H9 (cell line): ENCODE data around the gene RMND5B. TPM values are rescaled to one million over a fixed set of nuclear protein-coding genes. Genes with fewer than 3 reads are reported as not detected.

Experiments used
- DNase-seq: peaks from one replicate; pipeline ENCODE4 v3.0.0-alpha.2; 2017
- H2AFZ ChIP-seq: one replicate; pipeline ENCODE4 v1.6.1; 2013; ENCODE audit warnings: mild to moderate bottlenecking, low read length, control low read depth, moderate library complexity
- H2AK5ac ChIP-seq: 2 replicates; pipeline ENCODE4 v1.6.1; 2013; ENCODE audit warnings: low read length, control low read depth, mixed read lengths; ENCODE audit not compliant: insufficient read length
- H2BK120ac ChIP-seq: one replicate; pipeline ENCODE4 v1.6.1; 2013; ENCODE audit warnings: low read depth, mild to moderate bottlenecking, low read length, control low read depth, inconsistent platforms; ENCODE audit not compliant: poor library complexity, severe bottlenecking
- H2BK12ac ChIP-seq: 2 replicates; pipeline ENCODE4 v1.6.1; 2013; ENCODE audit warnings: low read length, control low read depth, mixed read lengths, low read depth; ENCODE audit not compliant: insufficient read length
- H2BK15ac ChIP-seq: 2 replicates; pipeline ENCODE4 v1.6.1; 2013; ENCODE audit warnings: low read depth, low read length, control low read depth
- H2BK20ac ChIP-seq: one replicate; pipeline ENCODE4 v1.6.1; 2013; ENCODE audit warnings: low read depth, mild to moderate bottlenecking, low read length, control low read depth, inconsistent platforms; ENCODE audit not compliant: poor library complexity, severe bottlenecking
- H2BK5ac ChIP-seq: 2 replicates; pipeline ENCODE4 v1.6.1; 2013; ENCODE audit warnings: low read length, control low read depth, mixed read lengths; ENCODE audit not compliant: insufficient read length
- H3K14ac ChIP-seq: 2 replicates; pipeline ENCODE4 v1.6.1; 2013; ENCODE audit warnings: low read length, control low read depth; ENCODE audit not compliant: insufficient read depth
- H3K18ac ChIP-seq: 2 replicates; pipeline ENCODE4 v1.6.1; 2013; ENCODE audit warnings: low read depth, mild to moderate bottlenecking, mixed read lengths, low read length, control low read depth; ENCODE audit not compliant: insufficient read length
- H3K23ac ChIP-seq: 2 replicates; pipeline ENCODE4 v1.6.1; 2013; ENCODE audit warnings: low read length, control low read depth, mixed read lengths, low read depth; ENCODE audit not compliant: insufficient read length
- H3K23me2 ChIP-seq: 2 replicates; pipeline ENCODE4 v1.6.1; 2013; ENCODE audit warnings: low read depth, mild to moderate bottlenecking, mixed read lengths, low read length, control low read depth; ENCODE audit not compliant: insufficient read length, poor library complexity, severe bottlenecking
- H3K27ac ChIP-seq: 2 replicates; pipeline ENCODE4 v1.5.1; 2013; ENCODE audit warnings: low read length, control low read depth, mixed read lengths, low read depth; ENCODE audit not compliant: insufficient read length
- H3K27me3 ChIP-seq: 2 replicates; pipeline ENCODE4 v1.6.1; 2013; ENCODE audit warnings: low read length, control low read depth, inconsistent platforms; ENCODE audit not compliant: insufficient read depth
- H3K4ac ChIP-seq: 2 replicates; pipeline ENCODE4 v1.6.1; 2013; ENCODE audit warnings: low read depth, mild to moderate bottlenecking, control low read depth, inconsistent platforms, low read length, moderate library complexity
- H3K4me1 ChIP-seq: 2 replicates; pipeline ENCODE4 v1.6.1; 2013; ENCODE audit warnings: low read length, control low read depth, inconsistent platforms; ENCODE audit not compliant: insufficient read depth
- H3K4me2 ChIP-seq: 2 replicates; pipeline ENCODE4 v1.6.1; 2013; ENCODE audit warnings: low read length, control low read depth, mixed read lengths; ENCODE audit not compliant: insufficient read length, insufficient read depth
- H3K56ac ChIP-seq: 2 replicates; pipeline ENCODE4 v1.6.1; 2013; ENCODE audit warnings: low read depth, mild to moderate bottlenecking, mixed read lengths, low read length, control low read depth; ENCODE audit not compliant: insufficient read length
- H3K79me1 ChIP-seq: 2 replicates; pipeline ENCODE4 v1.6.1; 2013; ENCODE audit warnings: low read depth, mild to moderate bottlenecking, moderate library complexity, low read length, control low read depth, inconsistent platforms; ENCODE audit not compliant: insufficient read depth, poor library complexity, severe bottlenecking
- H3K79me2 ChIP-seq: 2 replicates; pipeline ENCODE4 v1.6.1; 2013; ENCODE audit warnings: low read length, control low read depth, inconsistent platforms; ENCODE audit not compliant: insufficient read depth
- H3K9ac ChIP-seq: 2 replicates; pipeline ENCODE4 v1.6.1; 2013; ENCODE audit warnings: low read length, control low read depth, mixed read lengths; ENCODE audit not compliant: insufficient read length; ENCODE audit errors: extremely low read depth
- H3K9me3 ChIP-seq: one replicate; pipeline ENCODE4 v1.6.1; 2013; ENCODE audit warnings: low read depth, low read length, inconsistent platforms; ENCODE audit not compliant: control insufficient read depth
- H3T11ph ChIP-seq: one replicate; pipeline ENCODE4 v1.6.1; 2013; ENCODE audit warnings: mild to moderate bottlenecking, low read length, control low read depth, inconsistent platforms
- H4K20me1 ChIP-seq: one replicate; pipeline ENCODE4 v1.6.1; 2013; ENCODE audit not compliant: control insufficient read depth, insufficient read length, insufficient read depth
- H4K5ac ChIP-seq: 2 replicates; pipeline ENCODE4 v1.6.1; 2013; ENCODE audit warnings: low read depth, mild to moderate bottlenecking, mixed read lengths, low read length, control low read depth; ENCODE audit not compliant: insufficient read length
- H4K8ac ChIP-seq: replicated peaks from 2 replicates; pipeline ENCODE4 v1.6.1; 2013; ENCODE audit warnings: low read length, control low read depth, mixed read lengths, low read depth; ENCODE audit not compliant: insufficient read length
- H4K91ac ChIP-seq: 2 replicates; pipeline ENCODE4 v1.6.1; 2013; ENCODE audit warnings: low read depth, mild to moderate bottlenecking, moderate library complexity, mixed read lengths, low read length, control low read depth; ENCODE audit not compliant: insufficient read length
- H3K27ac Mint-ChIP-seq, 3 experiments: 2 replicates in 2 of 3; 3 replicates in 1 of 3; pipeline ENCODE4 v1.8.0; 2020 to 2021; ENCODE audit warnings: mixed read lengths in 3 of 3, mild to moderate bottlenecking in 1 of 3, moderate library complexity in 1 of 3
- H3K27me3 Mint-ChIP-seq: 2 replicates; pipeline ENCODE4 v1.8.0; 2021; ENCODE audit warnings: low read depth, mild to moderate bottlenecking, moderate library complexity, mixed read lengths
- H3K36me3 Mint-ChIP-seq, 3 experiments: 2 replicates in 2 of 3; 3 replicates in 1 of 3; pipeline ENCODE4 v1.8.0; 2020 to 2021; ENCODE audit warnings: low read depth in 3 of 3, mixed read lengths in 3 of 3; ENCODE audit not compliant: insufficient read depth in 1 of 3
- H3K4me1 Mint-ChIP-seq, 2 experiments: 2 replicates each; pipeline ENCODE4 v1.8.0; 2020; ENCODE audit warnings: mixed read lengths in 2 of 2
- H3K4me3 Mint-ChIP-seq, 2 experiments: 2 replicates in 1 of 2; 3 replicates in 1 of 2; pipeline ENCODE4 v1.8.0; 2020 to 2021; ENCODE audit warnings: mild to moderate bottlenecking in 2 of 2, mixed read lengths in 2 of 2, moderate library complexity in 1 of 2
- H3K9me3 Mint-ChIP-seq, 2 experiments: 2 replicates in 1 of 2; 3 replicates in 1 of 2; pipeline ENCODE4 v1.8.0; 2020; ENCODE audit warnings: mild to moderate bottlenecking in 2 of 2, mixed read lengths in 2 of 2, moderate library complexity in 1 of 2
- WGBS: extraction: QIAGEN DNeasy Blood & Tissue Kit; methylation state at CpG from one replicate; pipeline ENCODE4 v1.1.7; 2013; ENCODE audit warnings: missing lambda C conversion rate, low lambda C conversion rate, mixed read lengths; ENCODE audit not compliant: insufficient read length; ENCODE audit errors: extremely low coverage; 5-methylcytosine and 5-hydroxymethylcytosine counted together
- total RNA-seq: library from RNA; stranded (reverse); gene quantifications from 2 replicates; pipeline ENCODE4 v1.2.1, GENCODE V29; 2021
- TF ChIP-seq, protein P1 (sequence below): fragments of 200-600 bp; sonication (generic); conservative IDR thresholded peaks from 3 replicates; pipeline ENCODE4 v1.8.0; 2021; ENCODE audit warnings: antibody characterized with exemption, mild to moderate bottlenecking

RMND5B gene
- total RNA-seq, 1 experiment from 2014 or later = 86.4 TPM

DNA sequence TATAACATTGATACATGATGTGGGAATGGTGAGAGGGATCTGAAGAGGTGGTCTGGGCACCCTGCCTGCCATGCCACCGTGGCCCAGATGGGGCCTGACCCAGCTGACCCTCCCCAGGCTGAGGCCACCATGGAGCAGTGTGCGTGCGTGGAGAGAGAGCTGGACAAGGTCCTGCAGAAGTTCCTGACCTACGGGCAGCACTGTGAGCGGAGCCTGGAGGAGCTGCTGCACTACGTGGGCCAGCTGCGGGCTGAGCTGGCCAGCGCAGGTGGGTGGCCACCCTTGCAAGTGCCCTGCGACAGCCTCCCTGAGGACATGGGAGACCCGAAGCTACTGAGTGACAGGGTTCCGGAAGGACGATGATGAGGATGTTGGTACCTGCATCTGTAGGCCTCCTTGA lies 7.2 kb downstream of the RMND5B start:
- Histone ChIP-seq H3K79me2 (peaks cover 10% of the 10 kb centered on the region; the same call in 1 of the 2 replicates), H2BK15ac (no peak overlapping the region), H3K79me1 (peaks cover 5% of the 10 kb centered on the region), H4K8ac (no peak overlapping the region), H3K23ac (no peak overlapping the region), H3K14ac (no peak overlapping the region), H3K18ac (no peak overlapping the region), H2BK120ac (no peak overlapping the region), H2AK5ac (no peak overlapping the region), H4K5ac (no peak overlapping the region), H3K4me1 (no peaks in the 10 kb centered on the region), H2AFZ (no peak overlapping the region), H2BK12ac (no peak overlapping the region), H3K23me2 (no peaks in the 10 kb centered on the region), H3K4me2 (no peak overlapping the region), H3T11ph (no peak overlapping the region), H3K56ac (no peak overlapping the region), H3K27ac (no peak overlapping the region), H3K9ac (no peak overlapping the region), H2BK20ac (no peak overlapping the region), H4K91ac (no peak overlapping the region), H3K9me3 (no peaks in the 10 kb centered on the region), H4K20me1 (no peaks in the 10 kb centered on the region), H3K27me3 (no peaks in the 10 kb centered on the region; the same call in 1 of the 2 replicates), H2BK5ac (no peak overlapping the region), H3K4ac (no peak overlapping the region)
- TF ChIP-seq, protein P1, sequence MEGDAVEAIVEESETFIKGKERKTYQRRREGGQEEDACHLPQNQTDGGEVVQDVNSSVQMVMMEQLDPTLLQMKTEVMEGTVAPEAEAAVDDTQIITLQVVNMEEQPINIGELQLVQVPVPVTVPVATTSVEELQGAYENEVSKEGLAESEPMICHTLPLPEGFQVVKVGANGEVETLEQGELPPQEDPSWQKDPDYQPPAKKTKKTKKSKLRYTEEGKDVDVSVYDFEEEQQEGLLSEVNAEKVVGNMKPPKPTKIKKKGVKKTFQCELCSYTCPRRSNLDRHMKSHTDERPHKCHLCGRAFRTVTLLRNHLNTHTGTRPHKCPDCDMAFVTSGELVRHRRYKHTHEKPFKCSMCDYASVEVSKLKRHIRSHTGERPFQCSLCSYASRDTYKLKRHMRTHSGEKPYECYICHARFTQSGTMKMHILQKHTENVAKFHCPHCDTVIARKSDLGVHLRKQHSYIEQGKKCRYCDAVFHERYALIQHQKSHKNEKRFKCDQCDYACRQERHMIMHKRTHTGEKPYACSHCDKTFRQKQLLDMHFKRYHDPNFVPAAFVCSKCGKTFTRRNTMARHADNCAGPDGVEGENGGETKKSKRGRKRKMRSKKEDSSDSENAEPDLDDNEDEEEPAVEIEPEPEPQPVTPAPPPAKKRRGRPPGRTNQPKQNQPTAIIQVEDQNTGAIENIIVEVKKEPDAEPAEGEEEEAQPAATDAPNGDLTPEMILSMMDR = no peak
- no peaks in the 10 kb centered on the region for H3K27me3 Mint-ChIP-seq
- no CpG with 5 or more reads among the region's 12 CpGs for WGBS
- no peaks in the 10 kb centered on the region for H3K9me3 Mint-ChIP-seq
- H3K27ac Mint-ChIP-seq = no peak overlapping the region; a peak in 1 of 7 replicates
- H3K4me3 Mint-ChIP-seq = no peak overlapping the region
- peaks cover 45 to 81% (median 74%) of the 10 kb centered on the region in 3 experiments for H3K36me3 Mint-ChIP-seq
- no peak for DNase-seq
- peaks cover 5 to 10% of the 10 kb centered on the region in 2 experiments; a peak in 3 of 4 replicates for H3K4me1 Mint-ChIP-seq
